ENCODE measurements around the gene KLRC4.
"Not testable (repeated sequence)": the region's sequence is repeated elsewhere in the genome, so short reads cannot be mapped to it uniquely, and the experiment has no call there.

KLRC4 gene

GRCh38 chr12:10396176-10396575 lies 13.4 kb downstream of the KLRC4 start:
- DNase-seq = not testable (repeated sequence)

GRCh38 chr12:10395390-10395998 lies 14.1 kb downstream of the KLRC4 start:
- DNase-seq = peak; percentile 78

- not testable (repeated sequence) for DNase-seq
These were observed 14.9 kb downstream of the KLRC4 start for GRCh38 chr12:10394531-10395152.

- DNase-seq = no peak
These were observed 16.3 kb downstream of the KLRC4 start for GRCh38 chr12:10393291-10393690.

GRCh38 chr12:10392394-10392930 lies 17.1 kb downstream of the KLRC4 start:
- DNase-seq = peak; percentile 93

DNA sequence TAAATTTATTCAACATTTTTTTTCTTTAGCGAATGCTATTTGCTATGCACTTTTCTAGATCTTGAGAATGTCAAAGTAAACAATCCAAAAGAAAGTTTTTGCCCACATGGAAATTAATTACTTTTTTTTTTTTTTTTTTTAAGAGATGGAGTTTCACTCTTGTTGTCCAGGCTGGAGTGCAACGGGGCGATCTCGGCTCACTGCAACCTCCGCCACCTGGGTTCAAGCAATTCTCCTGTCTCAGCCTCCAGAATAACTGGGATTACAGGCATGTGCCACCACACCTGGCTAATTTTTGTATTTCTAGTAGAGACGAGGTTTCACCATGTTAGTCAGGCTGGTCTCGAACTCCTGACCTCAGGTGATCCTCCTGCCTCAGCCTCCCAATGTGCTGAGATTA lies 18.6 kb downstream of the KLRC4 start:
- DNase-seq = not testable (repeated sequence)

DNA sequence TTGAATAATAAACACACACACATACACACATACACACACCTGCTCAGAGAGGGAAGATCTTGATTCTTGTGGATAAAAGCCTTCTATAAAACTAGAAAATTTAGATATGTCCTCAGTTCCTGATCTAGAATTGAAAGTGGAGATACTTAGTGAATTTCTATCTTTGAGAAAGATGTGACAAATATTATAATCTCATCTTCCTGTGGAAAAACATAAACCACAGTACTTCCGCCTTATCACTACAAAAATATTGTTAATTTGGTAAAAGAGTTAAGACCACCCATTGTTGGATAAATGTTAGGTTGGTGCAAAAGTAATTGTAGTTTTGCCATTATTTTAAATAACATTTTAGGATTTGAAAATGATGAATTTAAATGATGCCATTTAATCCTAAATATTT lies 19.7 kb downstream of the KLRC4 start, which contains the start of gene KLRK1:
TSS of gene KLRK1 (minus strand) at position 138 of the 400 bp plus-strand sequence. CDS start 1,231 bp downstream, outside the sequence.
- no peak for DNase-seq

GRCh38 chr12:10388624-10389413 lies 20.7 kb downstream of the KLRC4 start:
- DNase-seq = peak; percentile 3

GRCh38 chr12:10387498-10387897 lies 22.1 kb downstream of the KLRC4 start:
- not testable (repeated sequence) for DNase-seq

DNA sequence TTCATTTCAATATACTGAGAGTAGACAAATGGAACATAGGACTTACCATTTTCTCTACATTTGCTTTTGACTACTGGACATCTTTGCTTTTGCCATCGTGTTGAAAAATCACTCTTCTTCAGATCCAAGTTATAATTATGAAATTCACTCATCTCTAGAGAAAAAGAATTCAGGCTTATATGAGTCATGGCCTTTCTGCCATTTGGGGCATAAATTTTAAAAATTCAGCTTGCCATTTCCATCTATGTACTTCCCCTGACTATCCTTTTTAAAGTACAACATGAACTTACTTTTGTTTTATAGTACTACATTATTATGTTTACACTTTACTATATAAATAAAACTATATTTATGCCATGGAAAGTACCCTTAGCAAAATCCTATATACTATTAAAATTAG lies 22.7 kb downstream of the KLRC4 start:
- no peak for DNase-seq

GRCh38 chr12:10385166-10385613 lies 24.4 kb downstream of the KLRC4 start:
- peak; percentile 86 for DNase-seq

GRCh38 chr12:10384191-10384590 lies 25.4 kb downstream of the KLRC4 start:
- no peak for DNase-seq

- DNase-seq = no peak
These were observed 27.5 kb downstream of the KLRC4 start for GRCh38 chr12:10381928-10382628.

DNA sequence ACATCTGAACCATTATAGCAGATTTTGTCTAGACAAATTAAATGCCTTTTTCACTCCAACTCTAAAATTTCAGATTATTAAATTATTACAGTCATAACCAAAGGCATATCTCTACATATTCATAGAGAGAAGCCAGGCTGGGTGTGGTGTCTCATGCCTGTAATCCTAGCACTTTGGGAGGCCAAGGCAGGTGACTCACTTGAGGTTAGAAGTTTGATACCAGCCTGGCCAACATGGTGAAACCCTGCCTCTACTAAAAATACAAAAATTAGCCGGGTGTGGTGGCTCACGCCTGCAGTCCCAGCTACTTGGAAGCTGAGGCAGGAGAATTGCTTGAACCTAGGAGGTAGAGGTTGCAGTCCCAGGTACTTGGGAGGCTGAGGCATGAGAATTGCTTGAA lies 30.8 kb downstream of the KLRC4 start:
- not testable (repeated sequence) for DNase-seq

DNA sequence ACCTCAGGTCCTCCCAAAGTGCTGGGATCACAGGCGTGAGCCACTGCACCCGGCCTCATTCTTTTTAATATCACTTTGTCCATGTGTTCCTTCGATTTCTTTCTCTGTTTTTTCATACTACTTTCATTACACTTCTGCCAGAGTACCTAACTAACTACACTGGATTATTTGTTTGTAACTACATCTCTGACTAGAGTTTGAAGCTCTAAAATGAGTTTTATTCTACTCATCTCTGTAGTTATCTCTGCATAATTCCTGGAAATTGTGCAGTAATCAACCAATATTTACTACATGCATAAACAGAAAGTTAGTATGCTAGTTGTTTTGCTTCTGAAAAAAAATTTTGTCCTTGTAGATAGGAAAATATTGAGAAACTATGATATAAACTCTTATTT lies 34.9 kb downstream of the KLRC4 start:
- DNase-seq = no peak

DNA sequence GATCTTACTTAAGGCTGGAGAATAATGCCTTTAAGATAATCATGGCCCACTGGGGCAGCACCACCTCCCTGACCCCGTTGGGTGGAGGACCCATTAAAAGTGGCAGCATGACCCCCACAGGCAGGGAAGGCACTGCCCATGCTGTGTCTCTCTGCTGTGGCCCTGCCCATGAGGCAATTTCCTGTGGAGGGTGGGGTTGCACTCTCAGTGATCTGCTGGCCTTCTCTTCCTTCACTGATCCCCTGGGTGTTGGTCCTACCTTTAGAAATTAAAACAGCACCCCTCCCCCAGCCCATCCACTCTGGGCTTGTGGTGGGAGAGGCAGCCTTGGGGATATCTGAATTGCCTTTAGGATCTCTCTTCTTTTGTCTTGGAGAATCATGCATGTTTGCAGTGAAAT lies 37.0 kb downstream of the KLRC4 start:
- no peak for DNase-seq

- DNase-seq = not testable (repeated sequence)
These were observed 37.5 kb downstream of the KLRC4 start for GRCh38 chr12:10371893-10372535.

DNA sequence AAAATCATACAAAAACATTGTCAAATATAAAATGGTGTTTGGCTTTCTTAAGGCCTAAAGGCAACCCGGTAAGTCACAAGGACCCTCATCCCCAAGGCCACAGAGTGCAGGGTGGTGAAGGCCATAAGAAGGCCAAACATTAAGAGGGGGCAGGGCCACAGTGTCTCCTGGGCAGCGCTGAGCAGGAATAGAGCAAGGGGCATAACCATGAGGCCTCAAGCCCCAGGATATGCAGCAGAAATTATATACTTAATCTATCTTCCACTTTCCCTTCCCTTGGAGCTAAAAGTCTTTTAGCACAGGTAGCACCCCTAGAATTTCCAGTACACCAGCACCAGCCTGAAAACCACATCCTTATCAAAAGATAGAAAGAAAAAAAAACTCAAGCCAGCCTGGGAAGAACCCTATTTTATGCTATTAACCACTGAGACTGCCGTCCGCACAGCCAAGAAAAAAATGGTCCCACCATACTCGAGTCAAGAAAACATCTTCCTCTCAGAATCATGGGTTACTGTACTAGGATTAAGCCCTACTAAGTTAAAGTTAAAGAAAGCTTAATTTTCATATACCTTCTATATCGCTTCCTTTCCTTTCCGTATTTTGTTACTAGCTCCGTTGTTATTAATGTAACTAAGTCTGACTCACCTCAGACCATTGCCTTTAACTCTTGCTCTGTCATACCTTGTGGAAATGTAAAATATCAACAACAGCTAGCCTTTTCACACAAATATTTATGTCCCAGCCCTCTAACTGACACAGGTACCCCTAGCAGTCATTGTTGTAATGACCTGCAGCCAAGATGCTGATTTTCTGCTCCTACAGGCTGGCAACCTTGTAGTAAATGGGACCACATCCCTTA lies 39.8 kb downstream of the KLRC4 start:
- no peak for DNase-seq

DNA sequence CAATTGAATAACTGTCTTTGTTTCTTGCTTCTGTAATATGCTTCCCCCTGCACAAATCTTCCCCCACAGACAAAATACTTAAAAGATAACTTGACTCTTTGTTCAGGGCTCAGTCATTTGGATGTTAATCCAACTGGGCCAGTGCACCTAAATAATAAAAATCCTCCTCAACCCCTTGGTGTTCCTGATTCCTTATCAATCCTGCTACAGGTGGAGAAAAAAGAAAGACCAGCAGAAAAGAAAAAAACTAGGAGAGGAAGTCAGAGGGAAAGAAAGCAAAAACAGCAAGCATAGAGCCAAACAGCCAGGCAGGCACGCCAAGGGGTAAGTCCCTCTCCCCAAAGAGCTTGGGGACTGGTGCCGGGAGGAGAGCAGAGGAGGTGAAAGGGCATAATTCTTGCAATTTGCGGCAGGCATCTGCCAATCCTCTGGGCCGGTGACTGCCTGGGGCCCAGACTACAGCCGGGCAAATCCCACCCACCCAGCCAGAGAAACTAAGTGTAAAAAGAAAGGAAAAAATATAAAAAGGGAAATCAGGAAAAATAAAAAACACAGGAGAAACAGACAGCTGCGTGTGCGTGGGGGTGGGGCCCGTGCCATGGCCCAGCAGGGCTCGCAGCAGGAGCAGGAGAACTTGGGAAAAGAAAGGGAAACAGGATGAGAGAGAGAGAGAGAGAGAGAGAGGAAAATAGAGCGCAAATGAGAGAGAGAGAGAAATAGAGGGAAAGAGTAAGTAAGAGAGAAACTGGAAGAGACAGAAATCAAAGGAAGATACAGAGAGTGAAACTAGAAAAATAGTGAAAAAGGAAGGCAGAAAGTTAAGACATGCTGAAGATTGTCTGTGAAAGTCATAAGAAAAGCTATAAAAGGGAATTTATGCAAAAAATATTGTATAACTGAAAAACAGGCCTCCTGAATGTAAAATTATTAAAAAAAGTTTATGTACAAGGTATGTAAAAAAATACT lies 41.1 kb downstream of the KLRC4 start:
- DNase-seq = no peak

DNA sequence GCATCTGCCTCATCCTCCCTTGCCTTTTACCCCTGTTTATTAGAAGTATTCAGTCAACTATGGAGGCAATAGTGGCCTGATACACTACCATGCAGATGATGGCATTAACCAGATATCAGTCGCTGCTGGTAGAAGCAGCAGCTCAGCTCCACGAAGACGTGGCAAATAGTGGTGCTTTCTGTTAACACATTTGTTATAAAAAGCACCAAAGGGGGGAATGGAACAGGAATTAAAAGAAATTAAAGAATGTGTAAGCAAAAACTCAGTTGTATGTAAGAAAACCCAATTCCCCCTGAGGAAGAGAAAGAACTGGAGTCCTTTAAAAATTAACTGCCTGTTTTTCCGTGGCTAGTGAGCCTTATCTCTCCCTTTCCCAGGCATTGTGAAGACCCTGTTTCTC lies 41.8 kb downstream of the KLRC4 start:
- not testable (repeated sequence) for DNase-seq

Data from fibroblast of upper back skin (primary cell).